ENCODE measurements around the gene F5.

F5 gene

DNA sequence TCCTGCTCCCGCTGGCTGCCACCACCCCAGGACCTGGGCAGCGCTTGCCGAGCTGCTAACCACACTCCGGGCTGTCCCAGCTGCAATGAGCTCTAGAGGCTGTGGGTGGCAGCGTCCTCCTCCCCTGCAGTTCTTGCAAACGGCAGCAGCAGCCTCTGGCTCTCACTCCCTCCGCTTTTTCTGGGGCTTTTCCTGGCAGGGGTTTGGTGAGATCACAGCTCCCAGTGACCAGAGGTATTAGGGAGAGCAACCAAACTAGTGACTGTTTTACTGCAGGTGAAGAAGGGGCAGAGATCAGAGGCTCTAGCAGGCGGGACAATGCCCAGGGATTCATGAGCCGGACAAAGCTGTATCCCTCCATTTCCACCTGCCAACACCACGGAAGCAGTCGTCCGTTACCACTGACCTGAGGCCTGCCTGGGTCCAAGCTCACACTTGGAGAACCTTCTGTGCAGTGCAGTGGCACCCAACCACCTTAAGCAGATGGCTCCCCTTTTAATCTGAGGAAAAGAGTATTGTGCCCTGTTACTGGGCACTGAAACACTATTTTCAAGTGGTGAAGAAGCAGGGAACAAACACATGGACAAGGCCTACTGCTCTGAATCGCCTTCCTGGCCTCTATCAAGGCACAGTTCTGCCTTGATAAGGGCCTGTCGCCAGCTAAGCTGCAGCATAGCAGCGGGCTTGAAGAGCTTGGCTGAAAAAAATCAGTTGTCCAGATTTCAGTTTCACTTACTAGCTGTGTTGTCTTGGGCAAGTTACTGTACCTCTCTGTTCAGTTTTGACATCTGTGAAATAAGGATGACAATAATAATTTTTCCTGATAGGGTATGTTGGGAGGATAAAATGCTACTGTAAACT lies at the start of gene F5:
TSS of gene F5 (minus strand) at position 87 of the 861 bp plus-strand sequence. CDS start 95 bp downstream, outside the sequence.
- DNase-seq: peak; percentile 79

DNA sequence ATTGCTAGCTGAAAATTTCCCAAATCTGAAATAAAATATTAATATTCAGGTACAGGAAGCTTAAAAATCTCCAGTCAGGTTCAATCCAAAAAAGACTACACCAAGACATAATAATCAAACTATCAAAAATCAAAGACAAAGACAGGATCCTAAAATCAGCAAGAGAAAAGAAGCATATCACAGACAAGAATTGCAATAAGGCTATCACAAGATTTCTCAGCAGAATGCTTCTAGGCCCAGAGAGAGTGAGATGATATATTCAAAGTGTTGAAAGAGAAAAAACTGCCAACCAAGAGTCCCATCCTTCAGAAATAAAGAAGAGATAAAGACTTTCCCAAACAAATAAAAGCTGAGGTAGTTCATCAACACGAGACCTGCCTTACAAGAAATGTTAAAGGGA lies 48.6 kb upstream of the F5 start:
- no peak for DNase-seq

DNA sequence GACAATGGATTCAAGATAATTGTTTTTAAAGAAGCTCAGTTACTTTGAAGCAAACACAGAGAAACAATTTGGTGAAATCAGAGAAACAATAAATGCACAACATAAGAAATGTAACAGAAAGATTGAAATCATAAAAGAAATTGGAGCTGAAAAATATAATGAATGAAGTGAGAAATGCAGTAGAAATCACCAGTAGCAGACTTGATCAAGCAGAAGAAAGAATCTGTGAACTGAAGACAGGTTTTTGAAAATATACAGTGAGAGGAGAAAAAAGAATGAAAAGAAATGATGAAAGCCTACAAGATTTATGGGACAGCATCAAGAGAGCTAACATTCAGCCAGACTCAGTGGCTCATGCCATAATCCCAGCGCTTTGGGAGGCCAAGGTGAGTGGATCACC lies 47.9 kb upstream of the F5 start:
- DNase-seq: no peak

DNA sequence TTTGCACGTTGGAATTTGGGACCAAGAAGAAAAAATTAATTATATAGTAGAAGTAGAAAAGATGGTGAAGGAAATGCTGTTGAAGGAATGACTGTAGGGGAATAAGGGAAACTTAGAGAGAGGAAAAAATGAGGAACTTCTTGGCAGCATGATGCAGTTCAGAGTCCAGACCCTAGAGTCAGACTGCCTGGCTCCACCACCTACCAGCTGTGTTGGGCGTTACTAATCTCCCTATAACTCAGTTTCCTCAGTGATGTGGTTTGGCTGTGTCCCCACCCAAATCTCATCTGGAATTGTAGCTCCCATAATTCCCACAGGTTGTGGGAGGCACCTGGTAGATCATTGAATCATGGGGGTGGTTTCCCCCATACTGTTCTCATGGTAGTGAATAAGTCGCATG lies 45.0 kb upstream of the F5 start:
- no peak for DNase-seq

DNA sequence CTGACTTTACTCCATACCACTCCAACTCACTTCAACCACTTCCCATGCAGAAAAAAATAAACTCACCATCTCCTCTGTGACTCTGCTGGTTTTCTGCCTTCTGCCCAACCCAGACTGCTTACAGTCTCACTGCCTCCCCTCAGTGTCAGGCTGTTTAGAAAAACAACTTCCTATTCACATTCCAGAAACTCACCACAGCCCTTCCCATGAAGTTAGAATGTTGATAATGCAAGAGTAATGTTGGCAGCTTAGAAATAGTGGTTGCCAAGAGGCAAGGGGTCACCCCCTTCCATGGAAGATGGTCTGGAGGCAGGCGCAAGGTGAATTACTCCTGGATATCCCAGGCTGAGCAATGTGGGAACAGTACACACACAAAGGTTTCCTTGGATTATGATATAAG lies 43.7 kb upstream of the F5 start, which contains the start of gene SELP:
TSS of gene SELP (minus strand) at position 119 of the 400 bp plus-strand sequence. CDS start at position 69, 50 bp downstream.
- DNase-seq: no peak

DNA sequence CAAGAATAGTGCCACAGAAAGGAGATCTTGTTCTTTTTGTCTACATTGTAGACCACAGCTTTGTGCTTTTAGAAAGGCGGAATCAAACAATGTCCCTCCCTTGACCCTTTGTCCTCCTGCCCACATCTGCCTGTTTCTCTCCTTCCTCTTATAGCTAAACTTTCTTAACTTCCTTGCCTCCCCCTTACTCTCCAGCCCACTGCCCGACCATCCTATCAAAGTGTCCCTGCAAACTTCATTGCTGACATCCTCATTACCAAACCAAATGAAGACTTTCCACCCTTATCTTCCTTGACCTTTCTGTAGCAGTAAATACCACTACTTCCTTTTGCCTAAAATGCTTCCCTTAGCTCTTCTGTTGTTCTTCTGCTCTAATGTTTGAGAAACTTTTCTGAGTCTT lies 38.6 kb upstream of the F5 start:
- no peak for DNase-seq

DNA sequence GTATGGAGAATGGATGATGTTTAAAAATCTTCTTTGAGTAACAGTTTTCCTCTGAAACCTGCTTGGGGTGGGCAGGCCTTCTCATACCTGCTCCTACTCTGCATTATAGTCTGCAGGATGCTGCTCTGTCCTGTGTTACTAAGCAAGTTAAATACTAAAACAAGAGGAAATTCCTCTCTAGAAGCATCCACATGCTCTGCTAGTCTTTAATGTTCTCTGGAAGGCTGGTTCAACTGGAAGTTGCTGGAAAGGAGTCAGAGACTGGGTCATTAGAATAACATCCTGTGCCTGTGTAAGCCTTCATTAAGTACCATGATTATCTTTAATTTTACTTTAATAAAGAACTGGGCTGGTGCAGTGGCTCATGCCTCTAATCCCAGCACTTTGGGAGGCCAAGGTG lies 37.8 kb upstream of the F5 start:
- DNase-seq: no peak

DNA sequence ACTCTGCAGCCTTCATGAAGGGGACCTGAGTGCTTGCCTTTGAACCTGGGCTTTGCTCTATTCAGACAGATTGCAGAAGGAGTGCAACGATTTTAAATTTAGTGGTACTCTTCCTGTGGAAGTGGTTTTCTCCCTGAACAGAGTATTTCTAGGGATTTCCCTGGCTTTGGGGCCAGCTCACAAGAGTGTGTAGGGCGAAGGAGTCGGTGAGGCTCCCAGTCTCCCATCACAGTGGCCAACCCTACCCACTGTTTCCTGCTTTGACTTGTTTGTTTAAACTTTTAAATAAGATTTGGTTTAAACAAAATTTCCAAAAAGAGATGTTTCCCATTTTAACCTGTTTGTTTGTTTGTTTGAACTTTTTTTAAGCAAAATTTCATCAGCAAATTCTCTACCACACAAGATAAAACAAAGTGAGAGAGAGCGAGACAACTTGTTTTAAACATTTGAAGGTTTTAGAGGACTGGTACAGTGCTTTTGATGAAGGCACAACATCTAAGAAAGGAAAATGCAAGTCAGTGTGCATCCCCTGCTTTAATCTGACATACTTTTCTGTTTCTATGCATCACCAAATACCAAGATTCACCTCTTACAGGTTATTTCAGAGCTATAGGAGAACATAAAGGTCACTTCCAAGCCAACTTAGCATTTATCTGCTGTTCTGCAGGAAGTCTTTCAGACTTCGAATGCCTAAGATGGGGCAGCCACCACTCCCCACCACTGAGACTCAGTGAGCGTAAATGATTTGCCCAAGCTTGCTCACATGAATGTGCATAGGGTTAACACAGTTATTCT lies 37.0 kb upstream of the F5 start:
- DNase-seq: no peak

DNA sequence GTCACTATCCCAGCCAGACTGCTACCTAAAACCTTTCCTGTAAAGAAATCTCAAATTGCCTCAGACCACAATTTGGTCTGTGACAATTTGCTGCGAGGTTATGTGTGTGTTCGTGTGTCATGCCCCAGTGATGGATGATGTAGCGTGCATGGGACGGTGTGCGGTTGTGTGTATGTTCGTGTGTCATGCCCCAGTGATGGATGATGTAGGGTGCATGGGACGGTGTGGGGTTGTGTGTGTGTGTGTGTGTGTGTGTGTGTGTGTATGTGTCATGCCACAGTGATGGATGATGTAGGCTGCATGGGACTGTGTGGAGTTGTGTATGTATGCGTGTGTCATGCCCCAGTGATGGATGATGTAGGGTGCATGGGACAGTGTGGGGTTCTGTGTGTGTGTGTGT lies 34.3 kb upstream of the F5 start:
- no peak for DNase-seq

DNA sequence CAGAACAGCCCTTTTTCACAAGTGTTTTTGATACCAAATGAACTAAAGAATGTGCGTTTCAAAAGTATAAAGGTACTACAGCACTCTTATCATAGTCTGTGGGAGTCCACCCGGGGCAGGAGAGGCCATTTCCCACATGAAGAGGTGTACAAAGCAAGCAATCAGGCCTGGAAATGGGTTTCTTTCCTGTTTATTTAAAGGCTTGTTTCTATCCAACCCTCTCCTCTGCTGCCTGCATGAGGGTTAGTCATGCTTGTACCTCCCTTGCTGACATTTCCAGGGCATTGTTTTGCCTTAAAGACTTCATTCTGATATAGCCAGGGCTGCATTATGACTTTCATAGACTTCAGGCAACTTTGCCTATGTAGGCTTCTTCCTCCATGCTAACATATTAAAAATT lies 32.1 kb upstream of the F5 start:
- DNase-seq: no peak

DNA sequence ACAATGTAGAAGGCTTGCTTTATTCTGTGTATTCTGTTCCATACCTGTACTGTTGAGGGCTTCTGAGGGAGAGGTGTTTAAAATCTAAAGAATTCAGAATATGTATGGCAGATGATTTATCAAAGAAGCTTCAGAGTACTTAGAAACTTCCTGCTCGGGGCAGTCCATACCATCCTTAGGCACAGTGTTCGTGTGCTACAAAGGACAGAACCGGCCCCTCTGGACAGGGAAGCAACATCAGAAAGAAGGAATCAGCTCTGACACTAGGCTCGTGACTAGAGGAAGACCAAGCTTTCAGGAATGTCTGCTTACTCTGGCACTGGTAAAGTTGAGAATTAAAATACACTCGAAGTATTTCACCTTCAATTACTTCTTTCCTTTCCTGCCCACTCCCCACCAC lies 29.5 kb upstream of the F5 start:
- no peak for DNase-seq

DNA sequence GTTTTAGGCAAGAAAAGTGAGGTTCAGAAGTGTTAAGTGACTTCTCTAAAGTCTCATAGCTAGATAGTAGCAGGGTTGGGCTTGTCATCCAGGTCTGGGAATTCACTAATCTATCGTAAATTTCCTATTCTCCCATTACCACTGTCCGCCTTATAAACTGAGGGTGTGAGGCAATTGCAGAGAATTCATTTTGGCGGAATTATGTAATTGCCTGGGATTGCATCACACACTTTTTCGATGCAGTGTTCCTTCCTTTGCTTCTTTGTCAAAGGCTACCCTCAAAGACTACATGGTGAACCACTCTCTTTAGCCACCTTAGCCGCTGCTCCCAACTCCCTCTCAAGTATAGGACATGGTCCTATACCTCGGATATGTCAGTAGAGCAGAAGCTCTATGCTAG lies 24.6 kb upstream of the F5 start:
- no peak for DNase-seq

DNA sequence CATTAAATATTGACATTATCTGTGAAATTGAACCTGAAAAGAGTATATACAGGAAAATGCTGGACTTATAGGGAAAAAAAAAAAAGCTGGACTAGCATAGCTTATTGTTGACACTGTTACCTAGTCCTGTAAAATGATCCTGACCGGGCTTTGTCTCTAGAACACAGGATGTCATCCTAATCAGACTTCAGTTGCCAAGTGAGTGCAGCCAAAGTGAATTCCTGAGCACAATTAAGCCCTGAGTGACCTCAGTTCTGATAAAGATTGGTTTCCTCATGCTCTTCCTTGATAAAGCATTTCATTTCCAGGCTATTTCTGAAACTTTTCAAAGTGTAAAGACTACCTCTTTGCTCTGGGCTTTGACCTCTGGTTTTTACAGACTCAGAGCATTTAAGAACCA lies 23.8 kb upstream of the F5 start:
- DNase-seq: peak; percentile 10

DNA sequence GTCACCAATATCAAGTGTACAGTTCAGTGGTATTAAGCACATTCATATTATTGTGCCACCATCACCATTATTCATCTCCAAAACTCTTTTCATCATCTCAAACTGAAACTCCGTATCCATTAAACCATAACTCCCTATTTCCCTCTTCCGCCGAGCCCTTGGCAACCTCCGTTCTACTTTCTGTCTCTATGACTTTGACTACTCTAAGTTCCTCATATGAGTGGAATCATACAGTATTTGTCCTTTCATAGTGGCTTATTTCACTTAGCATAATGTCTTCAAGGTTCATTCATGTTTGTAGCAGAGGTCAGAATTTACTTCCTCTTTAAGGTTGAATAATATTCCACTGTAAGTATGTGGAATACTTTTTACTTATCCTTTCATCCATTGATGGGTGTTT lies 21.9 kb upstream of the F5 start:
- no peak for DNase-seq

DNA sequence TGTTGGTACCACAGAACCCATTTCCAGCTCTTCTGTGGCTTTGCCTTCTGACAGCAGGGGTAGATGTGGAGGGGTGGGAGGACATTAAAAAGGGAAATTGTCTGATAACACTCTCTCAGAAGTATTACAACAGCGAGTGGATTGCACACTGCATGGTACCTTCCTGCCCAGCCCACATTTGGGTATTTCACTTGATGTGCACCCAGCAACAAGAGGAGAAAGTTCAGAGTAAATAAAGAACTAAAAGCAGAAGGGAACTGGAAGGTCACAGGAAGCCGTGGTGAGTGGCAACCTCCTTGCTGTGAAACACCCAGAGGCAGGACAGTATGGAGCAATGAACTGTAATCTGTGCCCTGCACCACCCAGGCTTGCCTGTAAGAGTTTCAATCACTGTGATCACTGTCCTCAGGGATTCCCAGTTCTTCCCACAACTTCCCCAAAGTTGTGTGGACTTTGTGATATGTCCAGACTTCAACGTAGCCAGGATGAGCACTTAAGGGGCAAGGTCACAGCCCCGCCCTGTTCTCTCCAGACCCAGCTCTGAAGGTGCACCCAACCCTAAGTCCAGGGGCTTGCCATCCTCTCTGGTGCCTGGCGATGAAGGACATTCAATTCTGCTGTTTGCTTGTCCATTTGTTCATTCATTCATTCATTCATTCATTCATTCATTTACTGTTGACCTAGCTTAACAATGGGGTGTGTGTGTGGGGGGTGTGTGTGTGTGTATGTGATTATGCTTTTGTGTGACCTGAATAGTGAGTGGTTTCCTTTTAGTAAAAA lies 18.7 kb upstream of the F5 start:
- no peak for DNase-seq

DNA sequence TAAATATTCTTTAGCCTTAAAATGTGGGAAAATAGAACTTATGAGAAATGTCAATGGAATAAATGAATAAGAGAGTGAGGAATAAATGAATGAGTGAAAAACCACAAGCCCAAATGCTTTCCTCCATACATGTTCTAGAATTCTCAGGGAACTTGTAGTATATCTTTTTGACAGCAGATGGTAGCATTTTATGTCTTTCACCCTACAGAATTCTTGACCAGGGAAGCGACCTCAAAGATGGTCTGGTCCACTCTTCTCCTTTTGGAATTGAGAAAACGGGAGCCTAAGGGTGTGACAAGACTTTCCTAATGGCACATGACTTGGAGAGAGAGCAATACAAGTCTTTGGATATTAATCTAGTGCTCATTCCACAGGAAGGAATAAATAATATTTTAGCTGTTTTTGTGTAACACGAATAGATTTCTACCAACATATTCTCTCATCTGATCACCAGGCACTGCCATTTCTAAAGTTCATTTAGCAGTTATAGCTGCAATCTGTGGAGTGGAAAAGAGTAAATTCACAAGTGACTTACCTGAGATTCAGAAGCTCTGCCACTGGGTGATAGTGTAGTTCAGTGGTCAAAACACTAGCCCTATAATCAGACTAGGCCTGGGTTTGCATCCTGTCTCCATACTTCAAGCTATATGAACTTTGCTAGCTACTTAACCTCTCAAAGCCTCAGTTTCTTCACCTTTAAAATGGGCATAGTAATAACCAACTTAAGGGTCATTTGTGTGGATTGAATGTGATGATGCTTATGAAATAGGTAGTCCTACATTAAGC lies 15.0 kb upstream of the F5 start:
- peak; percentile 51 for DNase-seq

DNA sequence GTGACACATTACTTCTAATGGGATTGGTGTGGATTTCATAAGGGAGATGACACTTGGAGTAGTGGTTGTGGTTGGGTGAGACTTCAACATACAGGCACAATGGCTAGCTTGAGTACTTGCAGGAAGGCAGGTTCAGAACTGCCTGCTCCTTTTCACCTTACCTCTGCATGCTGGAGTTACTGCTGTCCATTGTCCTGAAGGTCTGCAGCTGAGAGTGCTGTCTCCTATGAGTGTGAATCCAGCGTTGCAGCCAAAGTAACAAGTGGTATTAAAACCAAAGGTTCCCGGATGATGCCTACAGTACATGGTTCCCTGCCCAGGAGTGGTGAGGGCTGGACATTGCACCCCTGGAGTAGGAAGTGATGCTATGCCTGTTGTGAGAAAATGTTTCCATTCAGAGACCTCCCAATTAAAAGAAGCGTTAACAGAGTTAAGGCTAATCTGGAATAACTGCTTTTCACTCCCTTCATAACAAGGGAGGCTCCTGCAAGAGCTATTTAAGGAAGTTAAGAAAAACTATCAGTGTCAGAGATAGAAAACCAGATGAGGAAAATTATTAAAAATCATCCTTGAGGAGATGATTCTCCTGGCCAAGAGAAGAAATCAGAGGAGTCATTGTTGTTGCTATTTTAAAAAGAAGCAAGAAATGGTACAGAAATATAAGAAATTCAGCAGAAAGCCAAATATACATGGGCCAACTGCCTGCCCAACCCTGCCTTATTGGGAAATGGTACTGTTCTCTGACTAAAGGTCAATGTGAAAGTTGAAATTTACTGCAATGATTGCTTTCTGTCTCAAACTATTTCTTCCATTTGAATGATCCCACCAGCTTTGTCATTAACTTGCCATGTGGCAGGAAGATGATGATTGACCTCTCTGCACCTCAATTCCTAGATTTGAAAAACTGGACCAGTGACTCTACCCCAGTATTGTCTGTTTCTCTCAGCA lies 9.8 kb upstream of the F5 start:
- DNase-seq: peak; percentile 51

DNA sequence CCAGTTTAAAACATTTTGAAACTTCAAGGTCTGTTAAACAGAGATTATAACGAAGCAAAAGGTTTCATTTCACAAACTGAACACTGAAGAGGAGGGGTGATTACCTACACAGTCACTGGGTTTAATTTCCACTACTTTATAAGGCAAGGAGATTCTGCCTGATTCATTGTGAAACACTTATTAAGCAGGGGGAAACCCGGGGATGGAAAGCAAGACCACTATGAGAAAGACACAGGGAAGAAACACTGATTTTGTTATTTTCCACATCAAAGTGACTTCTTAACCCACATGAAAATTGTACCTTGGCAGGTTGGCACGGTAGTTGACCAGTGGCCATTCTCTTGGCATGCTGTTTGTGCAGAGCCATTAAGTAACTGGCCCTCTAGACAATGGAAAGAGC lies 8.1 kb upstream of the F5 start:
- no peak for DNase-seq

DNA sequence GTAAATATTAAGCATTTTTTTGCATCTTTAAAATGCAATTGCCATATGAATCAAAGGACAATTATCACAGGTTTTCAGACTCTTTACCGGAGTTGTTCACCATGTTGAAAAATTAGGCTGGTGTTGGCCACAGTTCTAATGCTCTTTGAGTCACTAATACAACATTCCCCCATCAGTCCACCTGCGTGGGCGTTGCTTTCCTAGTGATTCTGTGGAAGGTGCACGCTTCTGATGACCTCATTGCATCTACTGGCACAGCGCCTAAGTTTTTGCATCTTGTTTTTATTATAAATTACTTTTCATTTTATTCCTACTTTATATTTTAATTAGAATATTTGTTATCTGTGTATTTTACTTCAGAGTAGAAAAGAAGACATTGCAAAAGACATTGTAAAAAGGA lies 4.7 kb upstream of the F5 start:
- no peak for DNase-seq

DNA sequence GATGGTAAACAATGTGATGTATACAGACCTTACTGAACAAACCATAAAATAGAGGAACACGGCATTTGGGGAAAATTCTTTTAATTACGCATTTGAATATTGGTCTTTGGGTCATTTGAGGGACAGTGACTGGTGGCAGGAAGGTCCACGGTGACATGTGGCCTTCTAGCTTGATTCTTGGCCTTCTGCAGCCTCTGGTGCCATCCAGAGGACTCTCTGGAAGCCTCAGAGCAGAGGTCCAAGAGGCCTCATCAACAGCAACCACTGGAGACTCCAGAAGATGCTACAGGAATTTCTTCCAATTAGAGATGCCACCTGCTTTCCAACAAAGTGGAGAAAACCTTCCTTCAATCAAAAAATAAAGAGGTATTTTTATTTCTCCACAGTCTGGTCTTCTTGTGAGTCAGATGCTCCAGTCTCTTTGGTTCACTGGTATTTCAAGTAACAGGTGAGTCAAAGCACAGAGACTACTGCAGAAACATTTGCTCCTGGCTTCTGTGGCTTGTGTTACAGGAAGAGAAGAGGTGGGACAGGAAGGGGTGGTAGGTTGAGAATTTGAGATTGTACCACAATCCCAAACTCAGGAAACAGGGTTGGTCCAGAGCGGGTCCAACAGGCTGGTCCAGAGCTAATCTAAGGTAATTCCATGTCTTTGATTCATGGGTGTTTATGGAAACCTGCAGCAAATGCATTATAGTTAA lies 2.7 kb upstream of the F5 start:
- no peak for DNase-seq

DNA sequence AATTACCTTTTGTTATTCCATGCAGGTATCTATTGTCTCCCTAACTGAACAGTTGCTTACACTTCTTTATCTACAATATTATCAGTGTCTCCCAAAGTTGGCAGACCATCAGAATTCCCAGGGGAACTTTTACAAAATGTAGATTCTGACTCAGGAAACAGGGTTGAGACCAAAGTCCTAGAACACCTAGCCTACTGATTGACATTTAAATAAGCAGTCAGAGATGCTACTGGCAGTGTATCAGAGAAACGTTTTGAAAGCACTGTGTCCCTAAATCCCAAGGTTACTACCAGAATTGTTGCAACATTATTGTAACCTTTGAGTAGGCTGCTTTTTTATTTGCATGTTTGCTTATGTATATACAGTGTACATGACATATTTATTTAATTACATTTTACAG lies 1.8 kb upstream of the F5 start:
- DNase-seq: no peak

Data from eye (tissue), 1 donor.